ENCODE measurements around the gene MAGI1.
"Not testable (repeated sequence)": the region's sequence is repeated elsewhere in the genome, so short reads cannot be mapped to it uniquely, and the experiment has no call there.

MAGI1 gene

GRCh38 chr3:65531499-65531898 lies 507.2 kb downstream of the MAGI1 start:
- Histone ChIP-seq H3K36me3 (ENCODE audit: insufficient read depth, low read length) (no peaks in the 10 kb centered on the region), H3K9me3 (ENCODE audit: control insufficient read depth, insufficient read depth, low read length) (no peaks in the 10 kb centered on the region), H3K4me1 (ENCODE audit: insufficient read depth, low read length) (no peaks in the 10 kb centered on the region), H3K9ac (ENCODE audit: low read depth, low read length) (no peak overlapping the region)

DNA sequence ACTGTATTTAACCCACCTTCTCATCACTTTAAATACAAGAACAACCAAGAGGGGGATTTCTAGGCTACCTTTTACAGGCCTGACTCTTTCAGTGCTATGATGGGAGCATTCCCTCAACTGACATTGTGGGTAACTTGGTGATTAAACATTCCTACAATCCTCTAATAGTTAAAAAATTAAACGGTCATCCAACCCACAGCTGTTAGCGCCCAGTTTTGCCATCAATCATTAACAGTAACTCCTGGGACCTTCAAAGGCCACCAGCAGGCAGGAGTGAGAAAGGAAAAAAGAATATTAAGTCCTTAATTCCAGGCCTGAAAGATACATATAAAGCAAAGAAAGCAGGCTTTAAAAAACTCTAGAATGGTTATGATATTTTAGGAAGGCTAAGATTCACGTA lies 512.1 kb downstream of the MAGI1 start:
- H3K4me1 ChIP-seq (ENCODE audit: insufficient read depth, low read length), result peaks cover 12% of the 10 kb centered on the region; the same call in 1 of the 2 replicates

GRCh38 chr3:65524584-65524983 lies 514.1 kb downstream of the MAGI1 start:
- Histone ChIP-seq H3K4me1 (ENCODE audit: insufficient read depth, low read length) (peaks cover 15% of the 10 kb centered on the region; the same call in 1 of the 2 replicates), H3K9me3 (ENCODE audit: control insufficient read depth, insufficient read depth, low read length) (no peaks in the 10 kb centered on the region), H3K9ac (ENCODE audit: low read depth, low read length) (no peak overlapping the region), H3K36me3 (ENCODE audit: insufficient read depth, low read length) (no peaks in the 10 kb centered on the region)

More for the DNA sequence above, 512.1 kb downstream of the MAGI1 start:
- no peak overlapping the region for H3K9ac ChIP-seq (ENCODE audit: low read depth, low read length)
- H3K9me3 ChIP-seq (ENCODE audit: control insufficient read depth, insufficient read depth, low read length), result no peaks in the 10 kb centered on the region
- no peaks in the 10 kb centered on the region for H3K36me3 ChIP-seq (ENCODE audit: insufficient read depth, low read length)

DNA sequence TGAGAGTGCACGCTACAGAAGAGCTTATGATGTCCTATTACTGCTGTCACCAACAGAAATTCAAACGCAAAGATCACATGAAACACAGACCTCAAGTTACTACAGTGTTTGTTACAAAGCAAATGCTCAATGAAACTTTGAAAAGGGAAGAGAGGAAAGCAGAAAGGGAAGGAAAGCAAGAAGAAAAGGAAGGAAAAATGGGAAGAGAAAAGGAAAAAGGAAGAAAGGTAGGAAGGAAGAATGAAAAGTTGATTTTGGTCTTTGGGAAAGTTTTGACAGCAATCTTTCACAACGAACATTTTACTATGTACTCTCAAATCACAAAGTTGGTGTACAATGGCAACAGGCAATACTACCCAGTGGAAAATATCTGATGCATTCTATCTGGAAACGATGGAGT lies 514.8 kb downstream of the MAGI1 start:
- H3K9ac ChIP-seq (ENCODE audit: low read depth, low read length), result no peak overlapping the region
- peaks cover 15% of the 10 kb centered on the region; the same call in 1 of the 2 replicates for H3K4me1 ChIP-seq (ENCODE audit: insufficient read depth, low read length)
- no peaks in the 10 kb centered on the region for H3K9me3 ChIP-seq (ENCODE audit: control insufficient read depth, insufficient read depth, low read length)
- no peaks in the 10 kb centered on the region for H3K36me3 ChIP-seq (ENCODE audit: insufficient read depth, low read length)

DNA sequence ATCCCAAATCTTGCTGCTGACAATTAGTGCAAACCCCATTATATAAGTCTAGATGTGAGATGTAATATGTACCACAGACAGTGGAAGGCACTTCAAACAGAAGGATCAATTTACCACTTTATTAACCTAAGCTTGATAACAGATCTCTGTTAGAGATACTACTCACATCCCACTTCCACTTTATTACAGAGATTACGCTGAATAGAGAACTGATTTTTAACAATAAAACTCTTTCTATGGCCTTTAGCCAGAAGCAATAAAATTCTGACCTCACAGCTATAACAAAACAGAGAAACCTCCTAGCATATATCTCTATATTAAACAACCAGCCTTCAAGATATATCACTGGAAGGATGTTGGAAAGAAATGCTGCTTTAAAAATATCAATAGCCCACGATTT lies 517.7 kb downstream of the MAGI1 start:
- Histone ChIP-seq H3K9ac (ENCODE audit: low read depth, low read length) (no peak overlapping the region), H3K4me1 (ENCODE audit: insufficient read depth, low read length) (peaks cover 15% of the 10 kb centered on the region; the same call in 1 of the 2 replicates), H3K9me3 (ENCODE audit: control insufficient read depth, insufficient read depth, low read length) (no peaks in the 10 kb centered on the region), H3K36me3 (ENCODE audit: insufficient read depth, low read length) (no peaks in the 10 kb centered on the region)

GRCh38 chr3:65516998-65517397 lies 521.7 kb downstream of the MAGI1 start:
- Histone ChIP-seq H3K9me3 (ENCODE audit: control insufficient read depth, insufficient read depth, low read length) (0 out of 2 replicates have a peak, but pooled peaks cover 4% of the 10 kb centered on the region), H3K9ac (ENCODE audit: low read depth, low read length) (no peak overlapping the region), H3K4me1 (ENCODE audit: insufficient read depth, low read length) (0 out of 2 replicates have a peak, but pooled peaks cover 3% of the 10 kb centered on the region), H3K36me3 (ENCODE audit: insufficient read depth, low read length) (no peaks in the 10 kb centered on the region)

DNA sequence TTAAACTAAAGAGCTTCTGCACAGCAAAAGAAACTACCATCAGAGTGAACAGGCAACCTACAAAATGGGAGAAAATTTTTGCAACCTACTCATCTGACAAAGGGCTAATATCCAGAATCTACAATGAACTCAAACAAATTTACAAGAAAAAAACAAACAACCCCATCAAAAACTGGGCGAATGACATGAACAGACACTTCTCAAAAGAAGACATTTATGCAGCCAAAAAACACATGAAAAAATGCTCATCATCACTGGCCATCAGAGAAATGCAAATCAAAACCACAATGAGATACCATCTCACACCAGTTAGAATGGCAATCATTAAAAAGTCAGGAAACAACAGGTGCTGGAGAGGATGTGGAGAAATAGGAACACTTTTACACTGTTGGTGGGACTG lies 524.4 kb downstream of the MAGI1 start:
- H3K4me1 ChIP-seq (ENCODE audit: insufficient read depth, low read length); H3K36me3 ChIP-seq (ENCODE audit: insufficient read depth, low read length); H3K9ac ChIP-seq (ENCODE audit: low read depth, low read length); H3K9me3 ChIP-seq (ENCODE audit: control insufficient read depth, insufficient read depth, low read length): not testable (repeated sequence)

- not testable (repeated sequence) for H3K4me1 ChIP-seq (ENCODE audit: insufficient read depth, low read length); H3K36me3 ChIP-seq (ENCODE audit: insufficient read depth, low read length); H3K9me3 ChIP-seq (ENCODE audit: control insufficient read depth, insufficient read depth, low read length)
- peak overlapping the region; percentile 72 for H3K9ac ChIP-seq (ENCODE audit: low read depth, low read length)
These were observed 529.3 kb downstream of the MAGI1 start for GRCh38 chr3:65509423-65509794.

- H3K36me3 ChIP-seq (ENCODE audit: insufficient read depth, low read length), result no peaks in the 10 kb centered on the region
- no peaks in the 10 kb centered on the region for H3K9me3 ChIP-seq (ENCODE audit: control insufficient read depth, insufficient read depth, low read length)
- H3K9ac ChIP-seq (ENCODE audit: low read depth, low read length), result peak overlapping the region; percentile 72
- peaks cover 4% of the 10 kb centered on the region; the same call in 1 of the 2 replicates for H3K4me1 ChIP-seq (ENCODE audit: insufficient read depth, low read length)
These were observed 529.8 kb downstream of the MAGI1 start for GRCh38 chr3:65508750-65509422.

DNA sequence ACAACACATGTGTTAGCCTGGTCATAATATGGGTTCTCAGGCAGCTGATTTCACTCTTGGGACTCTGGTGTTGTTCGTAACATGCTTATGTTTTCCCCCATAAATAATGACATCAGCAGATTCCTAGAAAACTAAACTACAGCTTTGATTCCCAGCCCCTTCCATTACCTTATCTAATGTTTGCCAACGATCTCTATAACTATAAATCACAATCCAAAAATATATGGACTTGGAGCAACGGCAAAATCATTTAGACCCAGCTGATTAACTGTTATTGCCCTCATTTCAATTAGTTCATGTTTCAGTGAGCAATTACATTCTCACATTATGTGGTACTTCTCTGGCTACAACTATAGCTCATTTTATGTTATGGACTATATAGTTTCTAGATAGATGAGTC lies 531.3 kb downstream of the MAGI1 start:
- H3K9me3 ChIP-seq (ENCODE audit: control insufficient read depth, insufficient read depth, low read length), result no peaks in the 10 kb centered on the region
- no peaks in the 10 kb centered on the region for H3K36me3 ChIP-seq (ENCODE audit: insufficient read depth, low read length)
- no peak overlapping the region for H3K9ac ChIP-seq (ENCODE audit: low read depth, low read length)
- peaks cover 4% of the 10 kb centered on the region; the same call in 1 of the 2 replicates for H3K4me1 ChIP-seq (ENCODE audit: insufficient read depth, low read length)

GRCh38 chr3:65503776-65504175 lies 534.9 kb downstream of the MAGI1 start:
- Histone ChIP-seq H3K4me1 (ENCODE audit: insufficient read depth, low read length) (peaks cover 2% of the 10 kb centered on the region; the same call in 1 of the 2 replicates), H3K9ac (ENCODE audit: low read depth, low read length) (no peak overlapping the region), H3K36me3 (ENCODE audit: insufficient read depth, low read length) (no peaks in the 10 kb centered on the region), H3K9me3 (ENCODE audit: control insufficient read depth, insufficient read depth, low read length) (no peaks in the 10 kb centered on the region)

DNA sequence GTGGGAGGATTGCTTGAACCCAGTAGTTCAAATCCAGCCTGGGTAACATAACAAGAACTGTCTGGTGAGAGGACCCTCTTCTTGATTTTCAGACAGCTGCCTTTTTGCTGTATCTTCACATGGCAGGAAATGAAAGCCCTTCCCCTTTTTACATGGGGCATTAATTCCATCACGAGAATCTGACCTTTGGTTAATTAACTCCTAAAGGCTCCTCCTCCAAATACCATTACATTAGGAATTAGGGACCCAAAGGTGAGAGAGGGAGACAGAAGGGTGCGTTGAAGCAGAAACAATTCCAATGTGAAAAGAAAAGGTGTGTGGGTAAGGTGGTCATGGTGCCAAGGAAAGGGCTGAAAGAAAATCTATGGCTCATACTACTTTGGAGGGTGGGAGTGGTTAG lies 536.2 kb downstream of the MAGI1 start:
- Histone ChIP-seq H3K4me1 (ENCODE audit: insufficient read depth, low read length) (no peaks in the 10 kb centered on the region; the same call in 1 of the 2 replicates), H3K36me3 (ENCODE audit: insufficient read depth, low read length) (no peaks in the 10 kb centered on the region), H3K9ac (ENCODE audit: low read depth, low read length) (no peak overlapping the region), H3K9me3 (ENCODE audit: control insufficient read depth, insufficient read depth, low read length) (no peaks in the 10 kb centered on the region)

DNA sequence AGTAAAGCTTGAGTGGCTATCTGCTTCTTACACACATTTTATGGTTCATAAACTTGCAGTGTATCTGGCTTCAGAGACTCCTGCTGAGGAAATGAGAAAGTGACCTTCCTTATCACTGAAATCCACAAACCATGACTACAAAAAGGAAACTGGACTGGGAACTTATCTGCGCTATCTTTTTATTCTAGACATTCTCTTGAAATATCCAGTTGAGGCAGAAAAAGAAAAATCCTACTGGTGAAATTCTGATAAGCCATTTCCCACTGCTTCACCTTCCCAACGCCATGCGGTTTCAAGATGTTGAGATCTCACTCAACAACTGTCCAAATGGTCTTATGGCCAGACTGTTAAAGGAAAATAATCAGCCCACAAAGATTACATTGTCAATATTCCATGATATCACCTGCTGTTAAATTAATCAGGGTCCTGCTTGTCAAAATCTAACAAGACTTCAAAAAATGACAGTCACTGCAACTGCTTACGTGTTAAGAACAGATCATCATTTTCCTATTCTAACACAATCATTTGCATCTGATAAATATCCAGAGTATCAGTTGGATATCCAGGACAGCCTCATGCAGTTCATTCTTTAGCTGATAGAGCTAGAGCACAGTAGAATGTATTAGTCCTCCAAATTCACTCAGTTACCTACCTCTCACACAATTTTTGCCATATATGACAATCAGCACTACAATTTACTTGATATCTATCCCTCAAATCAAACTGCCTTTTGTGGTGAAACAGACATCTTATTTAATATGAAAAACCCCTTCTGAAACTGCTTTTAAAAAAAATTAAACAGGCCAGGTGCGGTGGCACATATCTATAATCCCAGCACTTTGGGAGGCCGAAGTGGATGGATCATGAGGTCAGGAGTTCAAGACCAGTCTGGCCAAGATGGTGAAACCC lies 538.1 kb downstream of the MAGI1 start:
- Histone ChIP-seq H3K36me3 (ENCODE audit: insufficient read depth, low read length) (no peaks in the 10 kb centered on the region), H3K9ac (ENCODE audit: low read depth, low read length) (no peak overlapping the region), H3K9me3 (ENCODE audit: control insufficient read depth, insufficient read depth, low read length) (no peaks in the 10 kb centered on the region), H3K4me1 (ENCODE audit: insufficient read depth, low read length) (no peaks in the 10 kb centered on the region; the same call in 1 of the 2 replicates)

DNA sequence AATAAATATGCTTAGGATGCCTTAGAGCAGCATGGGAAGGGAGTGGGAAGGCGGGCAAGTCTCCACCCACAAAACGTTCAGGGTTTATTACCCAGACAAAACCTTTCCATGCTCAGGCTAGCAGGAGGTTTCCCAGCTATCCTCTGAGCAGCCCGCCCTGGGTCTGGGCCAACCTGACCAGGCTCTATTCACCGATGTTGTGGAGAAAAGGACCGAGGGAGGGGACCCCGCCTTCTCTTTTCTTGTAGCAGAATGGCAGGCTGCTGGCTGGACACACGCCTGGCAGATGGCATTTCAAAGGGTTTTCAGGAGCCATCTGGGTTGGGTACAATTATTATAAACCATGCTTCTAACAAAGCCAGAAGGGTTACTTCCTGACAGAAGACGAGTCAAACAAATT lies 540.9 kb downstream of the MAGI1 start:
- H3K9me3 ChIP-seq (ENCODE audit: control insufficient read depth, insufficient read depth, low read length), result no peaks in the 10 kb centered on the region
- no peaks in the 10 kb centered on the region for H3K4me1 ChIP-seq (ENCODE audit: insufficient read depth, low read length)
- no peaks in the 10 kb centered on the region for H3K36me3 ChIP-seq (ENCODE audit: insufficient read depth, low read length)
- no peak overlapping the region for H3K9ac ChIP-seq (ENCODE audit: low read depth, low read length)

DNA sequence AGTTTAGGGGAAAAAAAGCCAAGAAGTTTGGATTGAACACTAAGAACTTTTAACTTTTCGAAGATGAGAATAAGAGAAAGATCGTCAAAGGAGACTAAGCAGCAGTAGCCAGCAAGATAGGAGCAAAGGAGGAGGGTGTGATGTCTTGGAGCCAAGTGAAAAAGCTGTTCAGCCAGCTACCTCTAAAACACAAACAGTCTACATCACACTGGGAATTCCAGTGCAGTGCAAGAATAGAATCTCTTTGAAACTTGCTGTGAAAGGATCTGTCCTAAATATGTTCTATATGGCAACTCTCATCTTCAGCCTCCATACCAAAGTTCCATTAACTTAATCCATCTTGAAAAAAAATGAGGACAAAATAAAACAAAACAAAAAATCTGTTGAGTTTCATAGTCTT lies 541.5 kb downstream of the MAGI1 start:
- Histone ChIP-seq H3K4me1 (ENCODE audit: insufficient read depth, low read length) (no peaks in the 10 kb centered on the region), H3K9ac (ENCODE audit: low read depth, low read length) (no peak overlapping the region), H3K9me3 (ENCODE audit: control insufficient read depth, insufficient read depth, low read length) (no peaks in the 10 kb centered on the region), H3K36me3 (ENCODE audit: insufficient read depth, low read length) (no peaks in the 10 kb centered on the region)
